K562 (cell line): ENCODE results near the gene CNBD2. TPM values are rescaled to one million over a fixed set of nuclear protein-coding genes. Genes with fewer than 3 reads are reported as not detected.
"Not testable (repeated sequence)": the region's sequence is repeated elsewhere in the genome, so short reads cannot be mapped to it uniquely, and the experiment has no call there.

ENCODE experiments used
- ATAC-seq: fragments of 200-7000 bp; cut with Tn5 transposase; 3 replicates; pipeline ENCODE4 v1.9.1; 2020; ENCODE audit warnings: moderate library complexity
- BruUV-seq: library from RNA; stranded (reverse); fragments of 400-500 nt; replicated peaks from 2 replicates; lab custom pipeline; 2021; lab: Mats Ljungman, UMichigan
- CTCF ChIA-PET: fragments of 300-600 bp; formaldehyde crosslinking; extraction: SDS; loops from one replicate; lab custom pipeline; 2021; ENCODE audit warnings: low intra/inter-chr PET ratio; lab: Yijun Ruan, JAX
- POLR2A ChIA-PET: fragments of 300-600, 350-650 bp; sonication (Branson Sonifier 250); formaldehyde crosslinking; extraction: SDS; loops from one replicate; lab custom pipeline; 2021; ENCODE audit warnings: antibody characterized with exemption, inconsistent platforms; lab: Yijun Ruan, JAX
- DNase-seq, 4 experiments: peaks; one replicate each; pipeline versions ENCODE4 v3.0.0 to v3.0.0-alpha.2; 2011 to 2018; ENCODE audit warnings: low spot score in 3 of 4, mixed read lengths in 3 of 4; ENCODE audit errors: extremely low read depth in 1 of 4
- FAIRE-seq: peaks from 2 replicates; lab custom pipeline; 2011; peaks lifted over from hg19 to GRCh38; lab: Jason Lieb, UNC
- H2AFZ ChIP-seq: 2 replicates; pipeline ENCODE4 v1.6.0; 2011; ENCODE audit warnings: low read depth, low read length, control low read depth, inconsistent platforms
- H3K27ac ChIP-seq: fragments of 200-600 bp; 3 replicates; pipeline ENCODE4 v1.8.0; 2011; ENCODE audit warnings: low read depth, mild to moderate bottlenecking, control low read depth, inconsistent platforms, low read length, moderate library complexity, mixed read lengths; ENCODE audit errors: extremely low read depth
- H3K27me3 ChIP-seq, 2 experiments: fragments of 300-600 bp in 1 of 2; 2 replicates in 1 of 2; 3 replicates in 1 of 2; pipeline versions ENCODE4 v1.6.0 to v1.8.0; 2011; ENCODE audit warnings: inconsistent platforms in 2 of 2, low read length in 2 of 2, mild to moderate bottlenecking in 1 of 2, mixed read lengths in 1 of 2, moderate library complexity in 1 of 2; ENCODE audit not compliant: control insufficient read depth in 2 of 2, insufficient read depth in 2 of 2
- H3K36me3 ChIP-seq: fragments of 300-600 bp; 3 replicates; pipeline ENCODE4 v1.8.0; 2011; ENCODE audit warnings: mild to moderate bottlenecking, low read length, inconsistent platforms; ENCODE audit not compliant: control insufficient read depth, insufficient read depth
- H3K4me1 ChIP-seq, 2 experiments: fragments of 200-600 bp in 1 of 2; replicated peaks in 1 of 2; 2 replicates in 1 of 2; 3 replicates in 1 of 2; pipeline versions ENCODE4 v1.5.1 to v1.8.0; 2011; ENCODE audit warnings: inconsistent platforms in 2 of 2, low read length in 2 of 2, mild to moderate bottlenecking in 1 of 2, mixed read lengths in 1 of 2, moderate library complexity in 1 of 2; ENCODE audit not compliant: control insufficient read depth in 2 of 2, insufficient read depth in 2 of 2
- H3K4me2 ChIP-seq: 2 replicates; pipeline ENCODE4 v1.6.1; 2011; ENCODE audit warnings: low read length, control low read depth, inconsistent platforms, mixed read lengths; ENCODE audit not compliant: insufficient read depth
- H3K4me3 ChIP-seq: fragments of 200-600 bp; sonication (generic), shearing (Covaris generic); 2 replicates; pipeline ENCODE4 v1.5.1; 2016; ENCODE audit warnings: control low read depth, inconsistent platforms
- H3K79me2 ChIP-seq: fragments of 200-600 bp; 3 replicates; pipeline ENCODE4 v1.8.0; 2011; ENCODE audit warnings: low read length, inconsistent platforms; ENCODE audit not compliant: control insufficient read depth, insufficient read depth
- H3K9ac ChIP-seq, 2 experiments: 2 replicates each; pipeline versions ENCODE4 v1.6.0 to v1.6.1; 2011; ENCODE audit warnings: low read depth in 2 of 2, low read length in 2 of 2, control low read depth in 1 of 2, inconsistent platforms in 1 of 2, mild to moderate bottlenecking in 1 of 2, mixed read lengths in 1 of 2; ENCODE audit not compliant: insufficient read depth in 1 of 2
- H3K9me1 ChIP-seq: one replicate; pipeline ENCODE4 v1.6.0; 2011; ENCODE audit warnings: inconsistent platforms, mild to moderate bottlenecking, low read length, moderate library complexity; ENCODE audit not compliant: control insufficient read depth, insufficient read depth
- H3K9me3 ChIP-seq: replicated peaks from 2 replicates; pipeline ENCODE4 v1.5.1; 2011; ENCODE audit warnings: low read depth, low read length, inconsistent platforms; ENCODE audit not compliant: control insufficient read depth, insufficient read depth
- H4K20me1 ChIP-seq: replicated peaks from 2 replicates; pipeline ENCODE4 v1.6.1; 2011; ENCODE audit warnings: low read length, inconsistent platforms, mixed read lengths; ENCODE audit not compliant: control insufficient read depth, insufficient read depth
- POLR2A ChIP-seq: fragments of 450-650 bp; conservative IDR thresholded peaks from 2 replicates; pipeline ENCODE4 v1.6.1; 2016
- POLR2B ChIP-seq: fragments of 450-650 bp; IDR thresholded peaks from 2 replicates; pipeline ENCODE4 v1.6.1; 2018; ENCODE audit warnings: low read depth; ENCODE audit not compliant: partially characterized antibody
- RBFOX2 ChIP-seq: fragments of 200-400 bp; formaldehyde crosslinking; IDR thresholded peaks from 2 replicates; pipeline ENCODE4 v1.6.1; 2017; ENCODE audit warnings: low read depth, mild to moderate bottlenecking, low read length, moderate library complexity
- WGBS: fragments of 100-300 bp; shearing (Covaris generic); methylation state at CpG from one replicate; pipeline ENCODE4 v1.1.6; 2016; ENCODE audit warnings: low coverage, mixed read lengths; ENCODE audit not compliant: insufficient coverage; ENCODE audit errors: missing lambda C conversion rate; 5-methylcytosine and 5-hydroxymethylcytosine counted together
- in situ Hi-C: fragments of 300-500 bp; cut with MboI; formaldehyde crosslinking; loops from 4 replicates; pipeline ENCODE4 v1.15.0; 2018; ENCODE audit warnings: inconsistent platforms, mixed read lengths
- intact Hi-C: fragments of 100-400 bp; cut with micrococcal nuclease; formaldehyde crosslinking; loops from 2 replicates; pipeline ENCODE4 v1.14.2; 2022
- polyA plus RNA-seq, 8 experiments: library from polyadenylated mRNA; depleted of rRNA in 4 of 8; stranded (reverse) in 5 of 8; unstranded in 3 of 8; fragments of >200 nt; fragmentation: Nextera tagmentation in 2 of 8; fragmentation: Illumina TruSeq in 1 of 8; extraction: Ambion mirVana in 2 of 8; extraction: Trizol in 1 of 8; gene quantifications; 2 replicates each; pipeline versions ENCODE4 v1.2.1 to v1.2.3, GENCODE V29; 2011 to 2014; ENCODE audit warnings: inconsistent platforms in 1 of 8, missing spikeins in 1 of 8
- total RNA-seq, 7 experiments: library from RNA; depleted of rRNA in 6 of 7; stranded (reverse); fragments of >200 nt in 6 of 7; fragmentation: Illumina TruSeq in 2 of 7; extraction: Trizol in 2 of 7; gene quantifications; 2 replicates each; pipeline versions ENCODE4 v1.2.1 to v1.2.3, GENCODE V29; 2011 to 2021; ENCODE audit warnings: low replicate concordance in 1 of 7
- TF ChIP-seq, protein P1 (sequence below): fragments of 450-650 bp; formaldehyde crosslinking; conservative IDR thresholded peaks from 2 replicates; pipeline ENCODE4 v1.4.0; 2022; ENCODE audit warnings: mild to moderate bottlenecking, missing genetic modification characterization

CNBD2 gene
- total and polyA plus RNA-seq, 9 of the 15 experiments (the other 6 are each of a cell fraction or from before 2014, with no cell fraction given): 3.2 to 17.5 (median 5.3) TPM

DNA sequence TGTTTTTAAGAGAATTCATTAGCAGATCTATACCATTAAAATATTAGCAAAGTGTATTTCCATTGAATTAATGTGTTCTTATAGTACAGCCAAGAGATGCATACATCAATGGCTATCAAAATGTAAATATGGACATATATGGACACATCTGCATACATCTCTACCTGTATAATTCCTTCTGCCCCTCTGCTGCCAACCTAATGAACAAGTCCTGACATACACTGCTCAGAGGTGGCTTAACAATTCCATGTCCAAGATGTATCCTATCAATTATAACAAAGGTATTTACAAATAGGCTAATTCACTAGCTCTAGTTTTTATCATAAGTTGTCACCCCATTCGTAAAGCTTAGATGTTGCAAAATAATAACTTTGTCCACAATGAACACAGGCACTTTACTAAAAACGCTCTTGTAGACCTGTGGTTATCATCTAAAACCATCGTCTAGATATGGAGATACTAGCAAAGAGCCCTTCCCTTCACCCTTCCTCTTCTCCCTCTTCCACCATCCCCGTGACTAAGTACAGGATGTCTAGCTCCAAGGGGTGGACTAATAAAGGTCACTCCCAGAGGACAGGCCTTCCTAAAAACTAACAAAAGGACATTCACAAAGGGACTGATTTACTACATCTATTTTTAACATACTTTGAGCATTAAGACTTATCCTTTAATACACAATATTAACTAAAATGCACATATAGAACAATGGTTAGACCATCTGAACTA lies 77.8 kb downstream of the CNBD2 start:
- H3K4me2 ChIP-seq, DNase-seq, H3K27ac ChIP-seq, H3K9ac ChIP-seq, CTCF ChIA-PET, in situ Hi-C loops, H2AFZ ChIP-seq, ATAC-seq, H3K4me3 ChIP-seq, H3K9me3 ChIP-seq, H3K27me3 ChIP-seq, intact Hi-C loops, BruUV-seq, FAIRE-seq: not testable (repeated sequence)
- peaks cover 11% of the 10 kb centered on the region for H3K9me1 ChIP-seq
- peaks cover 56% of the 10 kb centered on the region for H3K79me2 ChIP-seq
- peaks cover 22% of the 10 kb centered on the region for H4K20me1 ChIP-seq
- POLR2A ChIA-PET: interaction anchor here (1.4 kb wide), 1 partner anchor 27 kb away, joined by 5 read pairs; no protein-coding TSS in a partner anchor
- peaks cover 1 to 20% of the 10 kb centered on the region in 2 experiments for H3K4me1 ChIP-seq
- TF ChIP-seq POLR2B: peak; percentile 46
- TF ChIP-seq, protein P1, sequence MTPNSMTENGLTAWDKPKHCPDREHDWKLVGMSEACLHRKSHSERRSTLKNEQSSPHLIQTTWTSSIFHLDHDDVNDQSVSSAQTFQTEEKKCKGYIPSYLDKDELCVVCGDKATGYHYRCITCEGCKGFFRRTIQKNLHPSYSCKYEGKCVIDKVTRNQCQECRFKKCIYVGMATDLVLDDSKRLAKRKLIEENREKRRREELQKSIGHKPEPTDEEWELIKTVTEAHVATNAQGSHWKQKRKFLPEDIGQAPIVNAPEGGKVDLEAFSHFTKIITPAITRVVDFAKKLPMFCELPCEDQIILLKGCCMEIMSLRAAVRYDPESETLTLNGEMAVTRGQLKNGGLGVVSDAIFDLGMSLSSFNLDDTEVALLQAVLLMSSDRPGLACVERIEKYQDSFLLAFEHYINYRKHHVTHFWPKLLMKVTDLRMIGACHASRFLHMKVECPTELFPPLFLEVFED (CRISPR knock-in tag): 0 out of 2 replicates have a peak, but pooled peaks have one; percentile 20
- peak; percentile 23 for TF ChIP-seq POLR2A
- TF ChIP-seq RBFOX2: peak; percentile 26; the same call in 1 of the 2 replicates
- WGBS: 52% methylated on average over 4 of the region's 4 CpGs
- H3K36me3 ChIP-seq: peaks cover 14% of the 10 kb centered on the region; the same call in 2 of the 3 replicates
